Gastroesophageal sphincter (tissue), 3 donors: ENCODE results near the gene TMEM26.

Experiments
- EP300 ChIP-seq: sonication (generic); formaldehyde crosslinking; IDR thresholded peaks from one replicate; pipeline ENCODE4 v1.6.1; 2017; ENCODE audit warnings: antibody characterized with exemption, mild to moderate bottlenecking
- POLR2A ChIP-seq, 2 donors: fragments of 450-650 bp; IDR thresholded peaks; one replicate each; pipeline ENCODE4 v1.6.1; 2017; ENCODE audit warnings: antibody characterized with exemption in 2 of 2, mild to moderate bottlenecking in 2 of 2, moderate library complexity in 1 of 2
- TF ChIP-seq, protein P1 (sequence below), 4 experiments: fragments of 200-600 bp in 2 of 4; fragments of 450-650 bp in 2 of 4; sonication (generic) in 1 of 4; IDR thresholded peaks; one replicate each; pipeline ENCODE4 v1.5.1; 2017 to 2019; ENCODE audit warnings: antibody characterized with exemption in 4 of 4, mild to moderate bottlenecking in 2 of 4, moderate library complexity in 2 of 4

DNA sequence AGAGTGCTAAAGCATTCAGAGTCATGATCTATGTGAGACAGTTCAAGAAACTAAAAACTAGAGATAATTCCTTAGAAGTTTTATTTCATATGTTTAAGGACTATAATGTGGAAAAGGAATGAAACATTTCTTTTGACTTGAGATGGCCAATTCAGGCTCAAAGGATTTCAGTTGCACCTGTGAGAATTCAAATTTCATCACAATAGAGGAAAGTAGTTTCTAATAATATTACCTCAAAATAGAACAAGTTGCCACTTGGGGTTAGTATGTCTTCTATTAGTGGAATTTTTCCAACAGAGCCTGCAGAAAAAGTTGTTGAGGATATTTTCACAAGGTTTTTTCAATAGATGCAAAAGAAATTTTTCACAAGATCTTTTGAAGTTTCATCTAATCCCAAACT, 37.4 kb downstream of the TMEM26 start:
- TF ChIP-seq EP300 (no peak), POLR2A (IDR thresholded peaks at IDR 0.05) (no peak)
- TF ChIP-seq, protein P1, sequence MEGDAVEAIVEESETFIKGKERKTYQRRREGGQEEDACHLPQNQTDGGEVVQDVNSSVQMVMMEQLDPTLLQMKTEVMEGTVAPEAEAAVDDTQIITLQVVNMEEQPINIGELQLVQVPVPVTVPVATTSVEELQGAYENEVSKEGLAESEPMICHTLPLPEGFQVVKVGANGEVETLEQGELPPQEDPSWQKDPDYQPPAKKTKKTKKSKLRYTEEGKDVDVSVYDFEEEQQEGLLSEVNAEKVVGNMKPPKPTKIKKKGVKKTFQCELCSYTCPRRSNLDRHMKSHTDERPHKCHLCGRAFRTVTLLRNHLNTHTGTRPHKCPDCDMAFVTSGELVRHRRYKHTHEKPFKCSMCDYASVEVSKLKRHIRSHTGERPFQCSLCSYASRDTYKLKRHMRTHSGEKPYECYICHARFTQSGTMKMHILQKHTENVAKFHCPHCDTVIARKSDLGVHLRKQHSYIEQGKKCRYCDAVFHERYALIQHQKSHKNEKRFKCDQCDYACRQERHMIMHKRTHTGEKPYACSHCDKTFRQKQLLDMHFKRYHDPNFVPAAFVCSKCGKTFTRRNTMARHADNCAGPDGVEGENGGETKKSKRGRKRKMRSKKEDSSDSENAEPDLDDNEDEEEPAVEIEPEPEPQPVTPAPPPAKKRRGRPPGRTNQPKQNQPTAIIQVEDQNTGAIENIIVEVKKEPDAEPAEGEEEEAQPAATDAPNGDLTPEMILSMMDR (IDR thresholded peaks at IDR 0.05) = no peak
